Progenitor cell of endocrine pancreas (in vitro differentiated cells): ENCODE results near the gene CAMK2D. TPM values are rescaled to one million over a fixed set of nuclear protein-coding genes. Genes with fewer than 3 reads are reported as not detected.

Experiments used
- DNase-seq: peaks from one replicate; pipeline ENCODE4 v3.0.0; 2021; ENCODE audit warnings: low spot score; ENCODE audit not compliant: unreplicated experiment
- H3K27ac Mint-ChIP-seq: 2 replicates; pipeline ENCODE4 v1.8.0; 2021; ENCODE audit warnings: mild to moderate bottlenecking, moderate library complexity, mixed read lengths
- H3K27me3 Mint-ChIP-seq: 2 replicates; pipeline ENCODE4 v1.8.0; 2021; ENCODE audit warnings: mixed read lengths
- H3K36me3 Mint-ChIP-seq: 2 replicates; pipeline ENCODE4 v1.8.0; 2022; ENCODE audit warnings: mixed read lengths; ENCODE audit not compliant: insufficient read depth
- H3K4me1 Mint-ChIP-seq: 2 replicates; pipeline ENCODE4 v1.8.0; 2021; ENCODE audit warnings: low read depth, mixed read lengths
- H3K4me3 Mint-ChIP-seq: 2 replicates; pipeline ENCODE4 v1.8.0; 2021; ENCODE audit warnings: low read depth, mild to moderate bottlenecking, moderate library complexity, mixed read lengths
- H3K9me3 Mint-ChIP-seq: 2 replicates; pipeline ENCODE4 v1.8.0; 2021; ENCODE audit warnings: low read depth, mixed read lengths
- total RNA-seq: library from RNA; stranded (reverse); gene quantifications from 2 replicates; pipeline ENCODE4 v1.2.1, GENCODE V29; 2021
- TF ChIP-seq, protein P1 (sequence below): fragments of 200-600 bp; sonication (generic); IDR thresholded peaks from one replicate; pipeline ENCODE4 v1.5.0; 2021; ENCODE audit warnings: antibody characterized with exemption, mild to moderate bottlenecking; ENCODE audit not compliant: unreplicated experiment

Gene CAMK2D
- total RNA-seq, 1 donor from 2014 or later, result 74.4 TPM

GRCh38 chr4:113601636-113602035, 159.9 kb downstream of the CAMK2D start:
- peaks cover 5% of the 10 kb centered on the region for H3K9me3 Mint-ChIP-seq
- peaks cover 21% of the 10 kb centered on the region for H3K36me3 Mint-ChIP-seq
- H3K4me1 Mint-ChIP-seq, result peaks cover 17% of the 10 kb centered on the region
- TF ChIP-seq, protein P1, sequence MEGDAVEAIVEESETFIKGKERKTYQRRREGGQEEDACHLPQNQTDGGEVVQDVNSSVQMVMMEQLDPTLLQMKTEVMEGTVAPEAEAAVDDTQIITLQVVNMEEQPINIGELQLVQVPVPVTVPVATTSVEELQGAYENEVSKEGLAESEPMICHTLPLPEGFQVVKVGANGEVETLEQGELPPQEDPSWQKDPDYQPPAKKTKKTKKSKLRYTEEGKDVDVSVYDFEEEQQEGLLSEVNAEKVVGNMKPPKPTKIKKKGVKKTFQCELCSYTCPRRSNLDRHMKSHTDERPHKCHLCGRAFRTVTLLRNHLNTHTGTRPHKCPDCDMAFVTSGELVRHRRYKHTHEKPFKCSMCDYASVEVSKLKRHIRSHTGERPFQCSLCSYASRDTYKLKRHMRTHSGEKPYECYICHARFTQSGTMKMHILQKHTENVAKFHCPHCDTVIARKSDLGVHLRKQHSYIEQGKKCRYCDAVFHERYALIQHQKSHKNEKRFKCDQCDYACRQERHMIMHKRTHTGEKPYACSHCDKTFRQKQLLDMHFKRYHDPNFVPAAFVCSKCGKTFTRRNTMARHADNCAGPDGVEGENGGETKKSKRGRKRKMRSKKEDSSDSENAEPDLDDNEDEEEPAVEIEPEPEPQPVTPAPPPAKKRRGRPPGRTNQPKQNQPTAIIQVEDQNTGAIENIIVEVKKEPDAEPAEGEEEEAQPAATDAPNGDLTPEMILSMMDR, result no peak
- no peak for DNase-seq
- no peak overlapping the region for H3K4me3 Mint-ChIP-seq
- no peaks in the 10 kb centered on the region for H3K27me3 Mint-ChIP-seq
- H3K27ac Mint-ChIP-seq, result no peak overlapping the region

DNA sequence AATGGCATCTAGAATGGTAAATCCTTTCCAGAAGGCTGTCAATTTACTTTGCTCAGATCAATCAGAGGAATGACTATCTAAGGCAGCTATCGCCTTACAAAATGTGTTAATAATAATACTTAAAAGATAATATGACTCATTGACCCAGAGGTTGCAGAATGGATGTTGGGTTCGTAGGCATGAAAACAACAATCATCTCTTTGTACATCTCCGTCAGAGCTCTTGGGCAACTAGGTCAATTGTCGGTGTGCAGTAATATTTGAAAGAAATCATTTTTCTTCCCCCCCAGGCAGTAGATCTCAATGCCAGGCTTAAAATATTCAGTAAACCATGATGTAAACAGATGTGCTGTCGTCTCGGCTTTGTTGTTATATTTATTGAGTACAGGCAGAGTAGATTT, 165.1 kb downstream of the CAMK2D start:
- Mint-ChIP-seq H3K9me3 (no peaks in the 10 kb centered on the region), H3K36me3 (peaks cover 19% of the 10 kb centered on the region), H3K4me1 (peaks cover 10% of the 10 kb centered on the region), H3K27me3 (no peaks in the 10 kb centered on the region), H3K4me3 (no peak overlapping the region), H3K27ac (peak overlapping the region; percentile 5)
- TF ChIP-seq, protein P1, result no peak
- no peak for DNase-seq

- H3K36me3 Mint-ChIP-seq, result peaks cover 21% of the 10 kb centered on the region
- H3K4me3 Mint-ChIP-seq, result no peak overlapping the region
- no peaks in the 10 kb centered on the region for H3K27me3 Mint-ChIP-seq
- H3K9me3 Mint-ChIP-seq, result no peaks in the 10 kb centered on the region
- H3K27ac Mint-ChIP-seq, result no peak overlapping the region
- TF ChIP-seq, protein P1, result no peak
- H3K4me1 Mint-ChIP-seq, result peaks cover 10% of the 10 kb centered on the region
- DNase-seq, result no peak
Measured at GRCh38 chr4:113594231-113594556, 167.3 kb downstream of the CAMK2D start.

DNA sequence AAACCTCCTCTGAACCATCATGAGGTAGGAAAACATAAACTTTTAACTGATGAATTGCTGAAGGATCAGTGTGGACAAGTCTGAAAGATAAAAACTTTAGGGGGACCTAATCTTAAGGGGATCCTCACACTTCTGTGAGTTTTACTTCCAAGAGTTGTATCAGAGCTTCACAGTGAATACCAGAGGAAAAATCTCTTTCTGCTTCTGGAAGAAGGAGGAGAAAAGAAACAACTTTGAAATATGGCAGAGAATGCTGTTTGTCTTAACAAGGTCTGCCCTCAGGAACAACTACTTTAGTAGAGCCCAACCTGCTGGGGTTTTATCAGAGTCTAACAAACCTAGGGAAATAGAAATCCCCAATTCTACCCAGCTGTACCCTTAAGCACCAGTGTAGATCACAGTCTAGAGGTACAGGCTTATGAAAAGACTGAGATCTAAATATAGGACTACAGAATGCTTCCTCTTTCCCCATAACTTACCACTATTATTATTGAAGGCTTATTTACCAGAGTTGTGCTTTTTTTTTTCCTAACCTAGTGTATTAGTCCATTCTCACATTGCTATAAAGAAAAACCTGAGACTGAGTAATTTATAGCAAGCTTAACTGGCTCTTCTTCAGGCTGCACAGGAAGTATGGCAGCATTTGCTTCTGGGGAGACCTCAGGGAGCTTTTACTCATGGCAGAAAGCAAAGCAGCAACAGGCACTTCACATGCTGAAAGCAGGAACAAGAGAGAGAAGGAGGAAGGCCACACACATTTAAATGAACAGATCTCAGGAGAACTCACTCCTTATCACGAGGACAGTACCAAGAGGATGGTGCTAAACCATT, 167.9 kb downstream of the CAMK2D start:
- Mint-ChIP-seq H3K4me3 (no peak overlapping the region), H3K36me3 (peaks cover 21% of the 10 kb centered on the region), H3K27ac (no peak overlapping the region), H3K9me3 (no peaks in the 10 kb centered on the region), H3K4me1 (peaks cover 7% of the 10 kb centered on the region), H3K27me3 (no peaks in the 10 kb centered on the region)
- no peak for DNase-seq
- TF ChIP-seq, protein P1, result no peak

GRCh38 chr4:113591982-113592381, 169.6 kb downstream of the CAMK2D start:
- Mint-ChIP-seq H3K4me3 (no peak overlapping the region), H3K9me3 (no peaks in the 10 kb centered on the region), H3K36me3 (peaks cover 17% of the 10 kb centered on the region), H3K27ac (no peak overlapping the region), H3K4me1 (peaks cover 5% of the 10 kb centered on the region), H3K27me3 (no peaks in the 10 kb centered on the region)
- TF ChIP-seq, protein P1, result no peak
- no peak for DNase-seq
